ENCODE measurements around the gene ZNF398. TPM values are rescaled to one million over a fixed set of nuclear protein-coding genes. Genes with fewer than 3 reads are reported as not detected.

Gene ZNF398
- total and polyA plus RNA-seq, 10 of the 15 experiments (the other 5 are each of a cell fraction or from before 2014, with no cell fraction given), result 2.3 to 15.3 (median 10.0) TPM

GRCh38 chr7:149171892-149172533 is 24.8 kb downstream of the ZNF398 start:
- ChIA-PET CTCF (interaction anchor here (0.5 kb wide), 1 partner anchor 145 kb away, joined by 4 read pairs; no protein-coding TSS in a partner anchor), SMC1A (ENCODE audit: uncharacterized antibody, unreplicated experiment) (no interaction called here), POLR2A (no interaction called here), RAD21 (ENCODE audit: unreplicated experiment) (interaction anchor here (0.8 kb wide), 1 partner anchor 13 kb away, joined by 3 read pairs; no protein-coding TSS in a partner anchor)
- H2AFZ ChIP-seq (ENCODE audit: control insufficient read depth, low read depth, low read length), result no peak overlapping the region
- no TSS peak for BruUV-seq (replicated peaks)
- H4K20me1 ChIP-seq (ENCODE audit: control insufficient read depth, insufficient read depth), result no peaks in the 10 kb centered on the region
- no peaks in the 10 kb centered on the region for H3K4me1 ChIP-seq (ENCODE audit: control insufficient read depth, insufficient read depth, low read length)
- in situ Hi-C loops (cut with MboI), result no loop called here
- H3K27me3 ChIP-seq (replicated peaks in 1 of 2; ENCODE audit: control insufficient read depth in 2 of 2, insufficient read depth in 2 of 2, low read length in 1 of 2), result no peaks in the 10 kb centered on the region
- H3K9me3 ChIP-seq (replicated peaks; ENCODE audit: control insufficient read depth, insufficient read depth, low read length), result no peaks in the 10 kb centered on the region
- H3K27ac ChIP-seq (ENCODE audit: control insufficient read depth, insufficient read depth), result no peak overlapping the region
- TF ChIP-seq IRF4 (IDR thresholded peaks at IDR 0.05; ENCODE audit: low read depth, low read length) (no peak), RELB (IDR thresholded peaks at IDR 0.05; ENCODE audit: low read depth) (no peak), ATF7 (IDR thresholded peaks at IDR 0.05; ENCODE audit: low read depth) (no peak), USF2 (IDR thresholded peaks at IDR 0.05; ENCODE audit: borderline replicate concordance, low read depth, low read length) (no peak), WRNIP1 (IDR thresholded peaks at IDR 0.05; ENCODE audit: borderline replicate concordance, low read depth, low read length) (no peak), STAT1 (conservative IDR thresholded peaks at IDR 0.05) (no peak), EED (IDR thresholded peaks at IDR 0.05; ENCODE audit: low read depth) (no peak), GATAD2B (conservative IDR thresholded peaks at IDR 0.05; ENCODE audit: low read depth) (no peak), SPI1 (IDR thresholded peaks at IDR 0.05; ENCODE audit: borderline replicate concordance, insufficient read depth, low read depth, low read length) (no peak), TARDBP (IDR thresholded peaks at IDR 0.05; ENCODE audit: borderline replicate concordance) (no peak)
- no peak for ATAC-seq
- DNase-seq (ENCODE audit: low read depth, low spot score), result no peak
- H3K9ac ChIP-seq (ENCODE audit: control insufficient read depth, insufficient read depth, low read length), result no peak overlapping the region
- FAIRE-seq, result no peak
- no peak overlapping the region for H3K4me3 ChIP-seq
- no peaks in the 10 kb centered on the region for H3K79me2 ChIP-seq (ENCODE audit: control insufficient read depth, insufficient read depth, low read length)
- intact Hi-C loops (cut with micrococcal nuclease; ENCODE audit: unreplicated experiment), result no loop called here
- H3K36me3 ChIP-seq (ENCODE audit: control insufficient read depth in 2 of 2, insufficient read depth in 2 of 2, low read length in 1 of 2), result peaks cover 9 to 24% of the 10 kb centered on the region in 2 experiments
- 88% methylated on average over 9 of the region's 9 CpGs for WGBS (ENCODE audit: insufficient coverage, insufficient replicate concordance, low lambda C conversion rate, missing lambda C conversion rate)
- H3K4me2 ChIP-seq (ENCODE audit: control insufficient read depth, insufficient read depth), result no peak overlapping the region
